Mucosa of gallbladder (tissue), 1 donor: ENCODE measurements around the gene CRAMP1. TPM values are rescaled to one million over a fixed set of nuclear protein-coding genes. Genes with fewer than 3 reads are reported as not detected.
"Not testable (repeated sequence)": the region's sequence is repeated elsewhere in the genome, so short reads cannot be mapped to it uniquely, and the experiment has no call there.

Experiments used
- DNase-seq: peaks from one replicate; pipeline ENCODE4 v3.0.0-alpha.2; 2020; ENCODE audit warnings: low spot score
- total RNA-seq: library from RNA; stranded (reverse); gene quantifications from one replicate; pipeline ENCODE4 v1.2.1, GENCODE V29; 2021
- donor health status: DM: no; HTN: no; CAD: no.

The CRAMP1 gene
- total RNA-seq, 1 donor from 2014 or later, result 21.1 TPM

- no peak for DNase-seq
Measured at GRCh38 chr16:1713331-1713730, 101.2 kb downstream of the CRAMP1 start.

GRCh38 chr16:1713933-1714332 is 101.8 kb downstream of the CRAMP1 start:
- no peak for DNase-seq

- DNase-seq, result no peak
Measured at GRCh38 chr16:1715220-1715619, 103.1 kb downstream of the CRAMP1 start.

DNA sequence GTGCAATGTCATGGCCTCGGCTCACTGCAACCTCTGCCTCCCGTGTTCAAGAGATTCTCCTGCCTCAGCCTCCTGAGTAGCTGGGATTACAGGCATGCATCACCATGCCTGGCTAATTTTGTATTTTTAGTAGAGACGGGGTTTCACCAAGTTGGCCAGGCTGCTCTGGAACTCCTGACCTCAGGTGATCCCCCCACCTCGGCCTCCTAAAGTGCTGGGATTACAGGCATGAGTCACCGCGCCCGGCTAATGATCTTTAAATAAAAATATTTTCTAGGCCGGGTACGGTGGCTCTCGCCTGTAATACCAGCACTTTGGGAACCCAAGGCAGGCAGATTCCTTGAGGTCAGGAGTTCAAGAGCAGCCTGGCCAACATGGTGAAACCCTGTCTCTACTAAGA is 106.1 kb downstream of the CRAMP1 start:
- not testable (repeated sequence) for DNase-seq

- not testable (repeated sequence) for DNase-seq
Measured at GRCh38 chr16:1719559-1720229, 107.5 kb downstream of the CRAMP1 start.

- no peak for DNase-seq
Measured at GRCh38 chr16:1721372-1721771, 109.2 kb downstream of the CRAMP1 start.

GRCh38 chr16:1723450-1724147 is 111.4 kb downstream of the CRAMP1 start:
- peak; percentile 40 for DNase-seq

DNA sequence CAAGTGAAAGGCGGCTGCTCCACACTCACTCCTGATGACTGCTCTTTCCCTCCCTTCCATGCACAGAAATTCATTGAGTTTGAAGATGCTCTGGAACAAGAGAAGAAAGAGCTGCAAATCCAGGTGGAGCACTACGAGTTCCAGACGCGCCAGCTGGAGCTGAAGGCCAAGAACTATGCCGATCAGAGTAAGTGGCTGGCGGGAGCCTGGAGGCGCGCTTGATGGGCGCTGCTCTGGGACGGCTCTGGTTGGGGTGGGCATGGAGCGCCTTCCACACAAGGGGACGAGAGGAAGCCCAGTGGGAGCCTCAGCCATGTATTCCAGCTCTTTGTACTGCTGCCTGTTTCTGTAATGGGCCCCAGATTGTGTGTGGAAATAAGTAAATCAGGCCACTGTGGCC is 112.3 kb downstream of the CRAMP1 start:
- no peak for DNase-seq

DNA sequence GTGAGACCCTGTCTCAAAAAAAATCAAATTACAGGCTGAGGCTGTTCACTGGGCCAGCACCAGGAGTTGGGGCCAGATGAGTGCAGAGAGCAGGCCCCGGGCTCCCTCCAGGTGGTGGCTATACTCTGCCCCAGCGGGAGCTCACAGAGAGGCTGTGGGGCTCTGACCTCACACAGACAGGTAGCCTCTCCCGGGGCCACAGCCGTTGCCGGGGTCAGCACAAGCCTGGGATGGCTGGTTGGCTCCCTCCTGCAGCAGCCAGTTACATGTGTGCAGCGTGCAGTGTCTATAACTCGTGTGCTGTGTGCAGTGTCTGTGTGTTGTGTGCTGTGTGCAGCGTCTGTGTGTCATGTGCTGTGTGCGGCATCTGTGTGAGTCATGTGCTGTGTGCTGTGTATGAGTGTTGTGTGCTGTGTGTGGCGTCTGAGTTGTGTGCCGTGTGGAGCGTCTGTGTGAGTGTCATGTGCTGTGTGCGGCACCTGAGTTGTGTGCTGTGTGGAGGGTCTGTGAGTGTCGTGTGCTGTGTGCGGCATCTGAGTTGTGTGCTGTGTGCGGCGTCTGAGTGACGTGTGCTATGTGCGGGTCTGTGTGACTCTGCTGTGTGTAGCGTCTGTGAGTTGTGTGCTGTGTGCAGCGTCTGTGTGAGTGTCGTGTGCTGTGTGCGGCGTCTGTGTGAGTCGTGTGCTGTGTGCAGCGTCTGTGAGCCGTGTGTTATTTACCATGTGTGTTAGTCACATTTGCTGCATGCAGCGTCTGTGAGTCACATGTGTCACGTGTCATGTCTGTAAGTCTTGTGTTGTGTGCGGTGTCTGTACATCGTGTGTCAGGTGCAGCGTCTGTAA is 114.7 kb downstream of the CRAMP1 start:
- no peak for DNase-seq

Other genes starting within 250 kb of the CRAMP1 start
- 32.6 TPM for gene UNKL, start 197.7 kb upstream of the CRAMP1 start, total RNA-seq
- 8.7 TPM for gene UQCC4, start 191.6 kb upstream of the CRAMP1 start, total RNA-seq
- not detected for gene PERCC1, start 181.3 kb upstream of the CRAMP1 start, total RNA-seq
- gene CCDC154, start 167.8 kb upstream of the CRAMP1 start, total RNA-seq, result 3.6 TPM
- gene CLCN7, start 137.3 kb upstream of the CRAMP1 start, total RNA-seq, result 111 TPM
- 0.14 TPM for gene PTX4, start 123.4 kb upstream of the CRAMP1 start, total RNA-seq
- 49.8 TPM for gene TELO2, start 119.0 kb upstream of the CRAMP1 start, total RNA-seq
- 23.1 TPM for gene TMEM204, start 78.7 kb upstream of the CRAMP1 start, total RNA-seq
- gene IFT140, start 288 bp upstream of the CRAMP1 start, total RNA-seq, result 48.5 TPM
- gene JPT2, start 65.9 kb downstream of the CRAMP1 start, total RNA-seq, result 62.7 TPM
- gene MAPK8IP3, start 93.8 kb downstream of the CRAMP1 start, total RNA-seq, result 94.1 TPM
- gene NME3, start 159.2 kb downstream of the CRAMP1 start, total RNA-seq, result 129 TPM
- gene EME2, start 160.4 kb downstream of the CRAMP1 start, total RNA-seq, result 31.9 TPM
- gene MRPS34, start 160.8 kb downstream of the CRAMP1 start, total RNA-seq, result 87.7 TPM
- gene SPSB3, start 170.2 kb downstream of the CRAMP1 start, total RNA-seq, result 57.9 TPM
- 54.4 TPM for gene NUBP2, start 170.6 kb downstream of the CRAMP1 start, total RNA-seq
- 29.3 TPM for gene IGFALS, start 181.3 kb downstream of the CRAMP1 start, total RNA-seq
- gene HAGH, start 214.5 kb downstream of the CRAMP1 start, total RNA-seq, result 82.2 TPM
- gene FAHD1, start 214.8 kb downstream of the CRAMP1 start, total RNA-seq, result 49.6 TPM